Esophagus squamous epithelium (tissue), 4 donors: ENCODE data around the gene ABLIM2.

Experiments used
- CTCF ChIP-seq, 6 experiments: fragments of 450-650 bp in 4 of 6; fragments of 200-600 bp in 2 of 6; sonication (generic) in 2 of 6; IDR thresholded peaks; one replicate each; pipeline ENCODE4 v1.5.1; 2016 to 2019; ENCODE audit warnings: antibody characterized with exemption in 6 of 6, mild to moderate bottlenecking in 4 of 6, moderate library complexity in 4 of 6
- POLR2A ChIP-seq, 4 donors: fragments of 450-650 bp; IDR thresholded peaks; one replicate each; pipeline ENCODE4 v1.6.1; 2017; ENCODE audit warnings: antibody characterized with exemption in 4 of 4, mild to moderate bottlenecking in 4 of 4, moderate library complexity in 3 of 4

- TF ChIP-seq CTCF (IDR thresholded peaks at IDR 0.05) (no peak), POLR2A (IDR thresholded peaks at IDR 0.05) (no peak)
Observed at GRCh38 chr4:8102076-8102355, 56.6 kb downstream of the ABLIM2 start.
